ENCODE results near the gene TMEM101. TPM values are rescaled to one million over a fixed set of nuclear protein-coding genes. Genes with fewer than 3 reads are reported as not detected.

The TMEM101 gene
- total RNA-seq, 2 experiments from 2014 or later, result 8.8 to 9.7 TPM

- no peak overlapping the region for H3K27ac ChIP-seq (ENCODE audit: low read depth in 1 of 2, low read length in 2 of 2)
- Mint-ChIP-seq H3K9me3 (no peaks in the 10 kb centered on the region), H3K27me3 (peaks cover 54% of the 10 kb centered on the region), H3K36me3 (ENCODE audit: low read depth) (no peaks in the 10 kb centered on the region), H3K4me3 (no peak overlapping the region), H3K4me1 (ENCODE audit: low read depth) (no peaks in the 10 kb centered on the region), H3K27ac (no peak overlapping the region)
- ChIA-PET POLR2A (no interaction called here), CTCF (no interaction called here)
- peaks cover 22 to 38% of the 10 kb centered on the region in 2 experiments for H3K27me3 ChIP-seq (ENCODE audit: control insufficient read depth in 1 of 2, insufficient read depth in 2 of 2, low read length in 2 of 2)
- peaks cover 0 to 3% of the 10 kb centered on the region in 2 experiments for H3K9me3 ChIP-seq (ENCODE audit: control insufficient read depth in 1 of 2, insufficient read depth in 1 of 2, low read length in 2 of 2)
- no peaks in the 10 kb centered on the region for H3K36me3 ChIP-seq (ENCODE audit: insufficient read depth, low read length)
- TF ChIP-seq CTCF (IDR thresholded peaks at IDR 0.05), result no peak
- H3K4me3 ChIP-seq (ENCODE audit: low read length), result no peak overlapping the region
- intact Hi-C loops (cut with DNase I, micrococcal nuclease), result no loop called here
- ATAC-seq (ENCODE audit: poor library complexity), result no peak
- peaks cover 13% of the 10 kb centered on the region for H3K4me1 ChIP-seq (ENCODE audit: insufficient read depth, low read length)
- no peak for DNase-seq
Measured at GRCh38 chr17:43988301-43988700, 26.5 kb downstream of the TMEM101 start.

GRCh38 chr17:43987131-43988021, 27.4 kb downstream of the TMEM101 start:
- ChIA-PET POLR2A (no interaction called here), CTCF (interaction anchor here (1.4 kb wide), 1 partner anchor 17 kb away, joined by 3 read pairs; no protein-coding TSS in a partner anchor)
- DNase-seq, result no peak
- Histone ChIP-seq H3K27me3 (ENCODE audit: control insufficient read depth in 1 of 2, insufficient read depth in 2 of 2, low read length in 2 of 2) (peaks cover 30 to 48% of the 10 kb centered on the region in 2 experiments), H3K36me3 (ENCODE audit: insufficient read depth, low read length) (no peaks in the 10 kb centered on the region), H3K27ac (ENCODE audit: low read depth in 1 of 2, low read length in 2 of 2) (no peak overlapping the region), H3K4me3 (ENCODE audit: low read length) (no peak overlapping the region), H3K9me3 (ENCODE audit: control insufficient read depth in 1 of 2, insufficient read depth in 1 of 2, low read length in 2 of 2) (peaks cover 0 to 6% of the 10 kb centered on the region in 2 experiments), H3K4me1 (ENCODE audit: insufficient read depth, low read length) (peaks cover 15% of the 10 kb centered on the region)
- H3K4me3 Mint-ChIP-seq, result no peak overlapping the region
- no peak for ATAC-seq (ENCODE audit: poor library complexity)
- intact Hi-C loops (cut with DNase I, micrococcal nuclease), result no loop called here
- no peaks in the 10 kb centered on the region for H3K36me3 Mint-ChIP-seq (ENCODE audit: low read depth)
- TF ChIP-seq CTCF (IDR thresholded peaks at IDR 0.05), result no peak
- H3K27me3 Mint-ChIP-seq, result peaks cover 58% of the 10 kb centered on the region
- H3K27ac Mint-ChIP-seq, result no peak overlapping the region
- H3K9me3 Mint-ChIP-seq, result no peaks in the 10 kb centered on the region
- no peaks in the 10 kb centered on the region for H3K4me1 Mint-ChIP-seq (ENCODE audit: low read depth)

GRCh38 chr17:43986225-43986981, 28.4 kb downstream of the TMEM101 start:
- intact Hi-C loops (cut with DNase I, micrococcal nuclease), result no loop called here
- Mint-ChIP-seq H3K4me1 (ENCODE audit: low read depth) (no peaks in the 10 kb centered on the region), H3K9me3 (no peaks in the 10 kb centered on the region), H3K36me3 (ENCODE audit: low read depth) (no peaks in the 10 kb centered on the region), H3K27me3 (peaks cover 68% of the 10 kb centered on the region), H3K27ac (no peak overlapping the region), H3K4me3 (no peak overlapping the region)
- DNase-seq (no peak), ATAC-seq (ENCODE audit: poor library complexity) (no peak)
- Histone ChIP-seq H3K4me3 (ENCODE audit: low read length) (no peak overlapping the region), H3K9me3 (ENCODE audit: control insufficient read depth in 1 of 2, insufficient read depth in 1 of 2, low read length in 2 of 2) (peaks cover 0 to 6% of the 10 kb centered on the region in 2 experiments), H3K4me1 (ENCODE audit: insufficient read depth, low read length) (peaks cover 15% of the 10 kb centered on the region), H3K27me3 (ENCODE audit: control insufficient read depth in 1 of 2, insufficient read depth in 2 of 2, low read length in 2 of 2) (peaks cover 35 to 55% of the 10 kb centered on the region in 2 experiments), H3K27ac (ENCODE audit: low read depth in 1 of 2, low read length in 2 of 2) (no peak overlapping the region), H3K36me3 (ENCODE audit: insufficient read depth, low read length) (no peaks in the 10 kb centered on the region)
- TF ChIP-seq CTCF (IDR thresholded peaks at IDR 0.05), result no peak
- POLR2A ChIA-PET, result no interaction called here
- CTCF ChIA-PET, result interaction anchor here (0.6 to 1.4 kb wide), 2 partner anchors 16 to 244 kb away, joined by 3 read pairs; no protein-coding TSS in a partner anchor

Data from CD4-positive, alpha-beta T cell (primary cell).